GM23338 (cell line): ENCODE results near the gene RPF1. TPM values are rescaled to one million over a fixed set of nuclear protein-coding genes. Genes with fewer than 3 reads are reported as not detected.
"Not testable (repeated sequence)": the region's sequence is repeated elsewhere in the genome, so short reads cannot be mapped to it uniquely, and the experiment has no call there.

Experiments used
- ATAC-seq: fragments of 200-7000 bp; cut with Tn5 transposase; 3 replicates; pipeline ENCODE4 v1.9.1; 2020
- DNase-seq: peaks from one replicate; pipeline ENCODE4 v3.0.0-alpha.2; 2015; ENCODE audit warnings: low spot score
- H2AFZ ChIP-seq: fragments of 200-600 bp; sonication (generic); 2 replicates; pipeline ENCODE4 v1.8.0; 2016; ENCODE audit warnings: antibody characterized with exemption, mild to moderate bottlenecking, moderate library complexity
- H3F3A ChIP-seq: fragments of 200-600 bp; sonication (generic); replicated peaks from 2 replicates; pipeline ENCODE4 v1.8.0; 2017; ENCODE audit warnings: antibody characterized with exemption, mixed run types, low read depth
- H3K27ac ChIP-seq: fragments of 200-600 bp; sonication (generic); 2 replicates; pipeline ENCODE4 v1.6.1; 2016; ENCODE audit warnings: low read depth
- H3K27me3 ChIP-seq: fragments of 200-600 bp; sonication (generic); 2 replicates; pipeline ENCODE4 v1.8.0; 2016; ENCODE audit warnings: mild to moderate bottlenecking, mixed run types, moderate library complexity; ENCODE audit not compliant: insufficient read depth
- H3K36me3 ChIP-seq: fragments of 200-600 bp; sonication (generic); 2 replicates; pipeline ENCODE4 v1.8.0; 2016; ENCODE audit warnings: mild to moderate bottlenecking; ENCODE audit not compliant: insufficient read depth
- H3K4me1 ChIP-seq: fragments of 200-600 bp; sonication (generic); 2 replicates; pipeline ENCODE4 v1.8.0; 2016; ENCODE audit warnings: mild to moderate bottlenecking, moderate library complexity; ENCODE audit not compliant: insufficient read depth
- H3K4me2 ChIP-seq: fragments of 200-600 bp; sonication (generic); 2 replicates; pipeline ENCODE4 v1.7.1; 2017; ENCODE audit warnings: mixed run types
- H3K4me3 ChIP-seq: fragments of 200-600 bp; sonication (generic); 2 replicates; pipeline ENCODE4 v1.6.1; 2016; ENCODE audit warnings: mixed run types
- H3K79me2 ChIP-seq: fragments of 200-600 bp; sonication (generic); replicated peaks from 2 replicates; pipeline ENCODE4 v1.8.0; 2017; ENCODE audit warnings: mild to moderate bottlenecking; ENCODE audit not compliant: insufficient read depth
- H3K9me2 ChIP-seq: fragments of 200-600 bp; sonication (generic); 2 replicates; pipeline ENCODE4 v1.8.0; 2017; ENCODE audit not compliant: insufficient read depth
- H4K20me1 ChIP-seq: fragments of 200-600 bp; sonication (generic); replicated peaks from 2 replicates; pipeline ENCODE4 v1.8.0; 2017; ENCODE audit warnings: mild to moderate bottlenecking; ENCODE audit not compliant: insufficient read depth
- H3K27ac Mint-ChIP-seq: 2 replicates; pipeline ENCODE4 v1.8.0; 2020; ENCODE audit warnings: inconsistent platforms, mild to moderate bottlenecking, moderate library complexity, mixed read lengths
- H3K27me3 Mint-ChIP-seq: 3 replicates; pipeline ENCODE4 v1.8.0; 2022; ENCODE audit warnings: low read depth, mild to moderate bottlenecking, moderate library complexity, mixed read lengths, inconsistent platforms; ENCODE audit not compliant: insufficient read depth, poor library complexity
- H3K36me3 Mint-ChIP-seq: 3 replicates; pipeline ENCODE4 v1.8.0; 2021; ENCODE audit warnings: low read depth, mild to moderate bottlenecking, inconsistent platforms, moderate library complexity, mixed read lengths
- H3K4me1 Mint-ChIP-seq: 3 replicates; pipeline ENCODE4 v1.8.0; 2020; ENCODE audit warnings: mild to moderate bottlenecking, inconsistent platforms, mixed read lengths
- H3K4me3 Mint-ChIP-seq: 3 replicates; pipeline ENCODE4 v1.8.0; 2021; ENCODE audit warnings: moderate library complexity, mild to moderate bottlenecking, inconsistent platforms, mixed read lengths
- H3K9me3 Mint-ChIP-seq: 3 replicates; pipeline ENCODE4 v1.8.0; 2020; ENCODE audit warnings: moderate library complexity, mild to moderate bottlenecking, inconsistent platforms, mixed read lengths
- CREB1 ChIP-seq: fragments of 250-450 bp; sonication (Bioruptor Pico); IDR thresholded peaks from 2 replicates; pipeline ENCODE4 v1.5.0; 2020; ENCODE audit warnings: low read depth, mild to moderate bottlenecking, moderate library complexity
- ETS1 ChIP-seq: IDR thresholded peaks from 2 replicates; pipeline ENCODE4 v1.6.1; 2016; ENCODE audit warnings: antibody characterized with exemption
- EZH2phosphoT487 ChIP-seq: fragments of 200-600 bp; sonication (generic); IDR thresholded peaks from one replicate; pipeline ENCODE4 v1.8.1; 2018; ENCODE audit warnings: antibody characterized with exemption; ENCODE audit not compliant: unreplicated experiment
- JUNB ChIP-seq: IDR thresholded peaks from one replicate; pipeline ENCODE4 v1.6.1; 2016; ENCODE audit warnings: antibody characterized with exemption; ENCODE audit not compliant: unreplicated experiment
- STAT1 ChIP-seq: IDR thresholded peaks from one replicate; pipeline ENCODE4 v1.6.1; 2016; ENCODE audit warnings: antibody characterized with exemption; ENCODE audit not compliant: unreplicated experiment
- polyA plus RNA-seq: library from polyadenylated mRNA; unstranded; fragments of >200 nt; fragmentation: Nextera tagmentation; extraction: Ambion mirVana; gene quantifications from 2 replicates; pipeline ENCODE4 v1.2.1, GENCODE V29; 2016
- total RNA-seq: library from RNA; depleted of rRNA; stranded (reverse); fragments of >200 nt; shearing (Covaris generic); gene quantifications from 2 replicates; pipeline ENCODE4 v1.2.3, GENCODE V29; 2014
- TF ChIP-seq, protein P1 (sequence below), 2 experiments: fragments of 200-600 bp in 1 of 2; sonication (generic) in 1 of 2; conservative IDR thresholded peaks; 2 replicates each; pipeline versions ENCODE4 v1.5.1 to v1.6.1; 2016 to 2017; ENCODE audit warnings: antibody characterized with exemption in 2 of 2, low read depth in 2 of 2, mild to moderate bottlenecking in 2 of 2, moderate library complexity in 1 of 2

Gene RPF1
- total and polyA plus RNA-seq, 2 experiments from 2014 or later = 56.4 to 57.1 TPM

GRCh38 chr1:84506729-84507453 lies 27.8 kb downstream of the RPF1 start:
- Histone ChIP-seq H3K9me2 (no peaks in the 10 kb centered on the region; the same call in 1 of the 2 replicates), H3K36me3 (no peaks in the 10 kb centered on the region), H3K4me2 (peak overlapping the region; percentile 99), H2AFZ (peak overlapping the region; percentile 85), H3K27me3 (peaks cover 12% of the 10 kb centered on the region), H3F3A (no peaks in the 10 kb centered on the region), H3K4me3 (peak overlapping the region; percentile 96), H3K79me2 (peaks cover 34% of the 10 kb centered on the region), H3K27ac (peak overlapping the region; percentile 71), H3K4me1 (peaks cover 28% of the 10 kb centered on the region), H4K20me1 (peaks cover 10% of the 10 kb centered on the region; the same call in 1 of the 2 replicates)
- ATAC-seq = peak; percentile 66
- no peak for TF ChIP-seq CREB1
- Mint-ChIP-seq H3K27me3 (peaks cover 12% of the 10 kb centered on the region), H3K27ac (peak overlapping the region; percentile 95), H3K36me3 (peaks cover 10% of the 10 kb centered on the region; the same call in 2 of the 3 replicates), H3K4me1 (peaks cover 21% of the 10 kb centered on the region), H3K4me3 (peak overlapping the region; percentile 93), H3K9me3 (peaks cover 9% of the 10 kb centered on the region; the same call in 1 of the 3 replicates)
- DNase-seq = peak; percentile 79

DNA sequence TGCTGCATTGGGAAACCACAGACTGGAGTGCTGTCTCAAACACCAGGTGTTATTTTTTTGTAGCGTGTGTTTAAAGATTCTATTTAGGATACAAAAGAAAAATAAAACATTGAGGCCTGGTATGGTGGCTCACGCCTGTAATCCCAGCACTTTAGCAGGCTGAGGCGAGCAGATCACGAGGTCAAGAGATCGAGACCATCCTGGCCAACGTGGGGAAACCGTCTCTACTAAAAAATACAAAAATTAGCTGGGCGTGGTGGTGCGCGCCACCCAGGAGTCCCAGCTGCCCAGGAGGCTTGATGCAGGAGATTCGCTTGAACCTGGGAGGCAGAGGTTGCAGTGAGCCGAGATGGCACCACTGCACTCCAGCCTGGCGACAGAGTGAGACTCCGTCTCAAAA lies 28.8 kb downstream of the RPF1 start:
- ATAC-seq, H3K27ac Mint-ChIP-seq, H3K4me3 Mint-ChIP-seq, H3K9me2 ChIP-seq, H3K4me2 ChIP-seq, H2AFZ ChIP-seq, H3F3A ChIP-seq, DNase-seq, H3K9me3 Mint-ChIP-seq, H3K27ac ChIP-seq, H3K36me3 Mint-ChIP-seq, H3K36me3 ChIP-seq: not testable (repeated sequence)
- Histone ChIP-seq H3K79me2 (peaks cover 26% of the 10 kb centered on the region), H4K20me1 (peaks cover 10% of the 10 kb centered on the region; the same call in 1 of the 2 replicates), H3K4me3 (peak overlapping the region; percentile 96; the same call in 1 of the 2 replicates), H3K4me1 (peaks cover 28% of the 10 kb centered on the region), H3K27me3 (peaks cover 12% of the 10 kb centered on the region)
- Mint-ChIP-seq H3K27me3 (peaks cover 12% of the 10 kb centered on the region), H3K4me1 (peaks cover 21% of the 10 kb centered on the region)

GRCh38 chr1:84508510-84508909 lies 29.4 kb downstream of the RPF1 start:
- H3K27me3 ChIP-seq = peaks cover 12% of the 10 kb centered on the region
- no peak overlapping the region for H2AFZ ChIP-seq
- TF ChIP-seq JUNB (no peak), STAT1 (no peak)
- peaks cover 10% of the 10 kb centered on the region; the same call in 1 of the 3 replicates for H3K36me3 Mint-ChIP-seq
- H3K4me1 Mint-ChIP-seq = peaks cover 16% of the 10 kb centered on the region
- no peak for ATAC-seq
- no peaks in the 10 kb centered on the region for H3K36me3 ChIP-seq
- no peaks in the 10 kb centered on the region; the same call in 1 of the 2 replicates for H3K9me2 ChIP-seq
- peaks cover 25% of the 10 kb centered on the region for H3K4me1 ChIP-seq
- H3K4me2 ChIP-seq = no peak overlapping the region
- peaks cover 9% of the 10 kb centered on the region; the same call in 1 of the 3 replicates for H3K9me3 Mint-ChIP-seq
- peaks cover 12% of the 10 kb centered on the region for H3K27me3 Mint-ChIP-seq
- no peak overlapping the region for H3K27ac ChIP-seq
- peaks cover 20% of the 10 kb centered on the region for H3K79me2 ChIP-seq
- H3K4me3 Mint-ChIP-seq = no peak overlapping the region; the same call in 2 of the 3 replicates
- no peak overlapping the region for H3K4me3 ChIP-seq
- H3K27ac Mint-ChIP-seq = no peak overlapping the region
- no peak for DNase-seq
- peaks cover 10% of the 10 kb centered on the region; the same call in 1 of the 2 replicates for H4K20me1 ChIP-seq
- no peaks in the 10 kb centered on the region for H3F3A ChIP-seq

DNA sequence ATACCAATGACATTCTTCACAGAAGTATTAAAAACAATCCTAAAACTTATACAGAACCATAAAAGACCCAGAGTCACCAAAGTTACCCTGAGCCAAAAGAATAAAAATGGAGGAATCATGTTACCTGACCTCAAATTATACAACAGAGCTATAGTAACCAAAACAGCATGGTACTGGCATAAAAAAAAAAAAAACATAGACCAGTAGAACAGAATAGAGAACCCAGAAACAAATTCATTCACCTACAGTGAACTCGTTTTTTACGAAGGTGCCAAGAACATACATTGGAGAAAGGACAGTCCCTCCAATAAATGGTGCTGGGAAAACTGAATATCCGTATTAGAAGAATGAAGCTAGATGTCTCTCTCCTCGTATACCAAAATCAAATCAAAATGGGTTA lies 30.0 kb downstream of the RPF1 start:
- Mint-ChIP-seq H3K27ac (no peak overlapping the region), H3K36me3 (peaks cover 10% of the 10 kb centered on the region; the same call in 1 of the 3 replicates), H3K4me3 (no peak overlapping the region), H3K4me1 (peaks cover 11% of the 10 kb centered on the region), H3K9me3 (peaks cover 9% of the 10 kb centered on the region; the same call in 1 of the 3 replicates), H3K27me3 (peaks cover 12% of the 10 kb centered on the region)
- peaks cover 12% of the 10 kb centered on the region for H3K27me3 ChIP-seq
- no peak overlapping the region for H2AFZ ChIP-seq
- DNase-seq (no peak), ATAC-seq (no peak)
- H3K4me1 ChIP-seq = peaks cover 20% of the 10 kb centered on the region
- no peak overlapping the region for H3K4me2 ChIP-seq
- H3K4me3 ChIP-seq = no peak overlapping the region
- no peaks in the 10 kb centered on the region for H3K36me3 ChIP-seq
- no peak overlapping the region for H3K27ac ChIP-seq
- H3F3A ChIP-seq = no peaks in the 10 kb centered on the region
- peaks cover 6% of the 10 kb centered on the region; the same call in 1 of the 2 replicates for H4K20me1 ChIP-seq
- no peaks in the 10 kb centered on the region; the same call in 1 of the 2 replicates for H3K9me2 ChIP-seq
- H3K79me2 ChIP-seq = peaks cover 15% of the 10 kb centered on the region
- TF ChIP-seq EZH2phosphoT487 = no peak
- TF ChIP-seq CREB1 = no peak
- no peak for TF ChIP-seq STAT1
- no peak for TF ChIP-seq ETS1
- TF ChIP-seq, protein P1, sequence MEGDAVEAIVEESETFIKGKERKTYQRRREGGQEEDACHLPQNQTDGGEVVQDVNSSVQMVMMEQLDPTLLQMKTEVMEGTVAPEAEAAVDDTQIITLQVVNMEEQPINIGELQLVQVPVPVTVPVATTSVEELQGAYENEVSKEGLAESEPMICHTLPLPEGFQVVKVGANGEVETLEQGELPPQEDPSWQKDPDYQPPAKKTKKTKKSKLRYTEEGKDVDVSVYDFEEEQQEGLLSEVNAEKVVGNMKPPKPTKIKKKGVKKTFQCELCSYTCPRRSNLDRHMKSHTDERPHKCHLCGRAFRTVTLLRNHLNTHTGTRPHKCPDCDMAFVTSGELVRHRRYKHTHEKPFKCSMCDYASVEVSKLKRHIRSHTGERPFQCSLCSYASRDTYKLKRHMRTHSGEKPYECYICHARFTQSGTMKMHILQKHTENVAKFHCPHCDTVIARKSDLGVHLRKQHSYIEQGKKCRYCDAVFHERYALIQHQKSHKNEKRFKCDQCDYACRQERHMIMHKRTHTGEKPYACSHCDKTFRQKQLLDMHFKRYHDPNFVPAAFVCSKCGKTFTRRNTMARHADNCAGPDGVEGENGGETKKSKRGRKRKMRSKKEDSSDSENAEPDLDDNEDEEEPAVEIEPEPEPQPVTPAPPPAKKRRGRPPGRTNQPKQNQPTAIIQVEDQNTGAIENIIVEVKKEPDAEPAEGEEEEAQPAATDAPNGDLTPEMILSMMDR (conservative IDR thresholded peaks at IDR 0.05; ENCODE audit: low read depth in 2 of 2) = no peak
